Smooth muscle cell (in vitro differentiated cells): ENCODE data around the gene FXYD3. TPM values are rescaled to one million over a fixed set of nuclear protein-coding genes. Genes with fewer than 3 reads are reported as not detected.

Experiments
- DNase-seq: peaks from one replicate; lab custom pipeline; 2025; ENCODE audit not compliant: unreplicated experiment; lab: John Stamatoyannopoulos, UW
- H2AFZ ChIP-seq: fragments of 200-600 bp; sonication (generic); 2 replicates; pipeline ENCODE4 v1.6.0; 2016; ENCODE audit warnings: antibody characterized with exemption, low read depth, mild to moderate bottlenecking
- H3F3A ChIP-seq: fragments of 200-600 bp; sonication (generic); 2 replicates; pipeline ENCODE4 v1.6.0; 2017; ENCODE audit warnings: antibody characterized with exemption, low read depth
- H3K27ac ChIP-seq: fragments of 200-600 bp; sonication (generic); 2 replicates; pipeline ENCODE4 v1.5.1; 2016; ENCODE audit warnings: low read depth, mild to moderate bottlenecking
- H3K27me3 ChIP-seq: fragments of 200-600 bp; sonication (generic); 2 replicates; pipeline ENCODE4 v1.6.1; 2016; ENCODE audit warnings: low read depth, mild to moderate bottlenecking
- H3K36me3 ChIP-seq: fragments of 200-600 bp; sonication (generic); 2 replicates; pipeline ENCODE4 v1.5.1; 2016; ENCODE audit warnings: low read depth
- H3K4me1 ChIP-seq: fragments of 200-600 bp; sonication (generic); 2 replicates; pipeline ENCODE4 v1.5.1; 2016; ENCODE audit warnings: low read depth
- H3K4me2 ChIP-seq: fragments of 200-600 bp; sonication (generic); 2 replicates; pipeline ENCODE4 v1.6.0; 2016; ENCODE audit warnings: mild to moderate bottlenecking
- H3K4me3 ChIP-seq: fragments of 200-600 bp; sonication (generic); 2 replicates; pipeline ENCODE4 v1.5.1; 2016; ENCODE audit warnings: mild to moderate bottlenecking
- H3K79me2 ChIP-seq: fragments of 200-600 bp; sonication (generic); 2 replicates; pipeline ENCODE4 v1.6.0; 2016; ENCODE audit warnings: low read depth, mild to moderate bottlenecking
- H3K9ac ChIP-seq: fragments of 200-600 bp; sonication (generic); 2 replicates; pipeline ENCODE4 v1.6.0; 2016; ENCODE audit warnings: low read depth
- H3K9me3 ChIP-seq: fragments of 200-600 bp; sonication (generic); replicated peaks from 2 replicates; pipeline ENCODE4 v1.5.1; 2016; ENCODE audit warnings: low read depth
- H4K20me1 ChIP-seq: fragments of 200-600 bp; sonication (generic); 2 replicates; pipeline ENCODE4 v1.6.0; 2016; ENCODE audit warnings: low read depth
- CTCF ChIP-seq: fragments of 200-600 bp; sonication (generic); IDR thresholded peaks from 2 replicates; pipeline ENCODE4 v1.5.1; 2017; ENCODE audit warnings: borderline replicate concordance, mild to moderate bottlenecking, antibody characterized with exemption; ENCODE audit not compliant: insufficient read depth, poor library complexity, severe bottlenecking
- WGBS: methylation state at CpG from one replicate; pipeline ENCODE4 v1.1.7; 2016; ENCODE audit warnings: low lambda C conversion rate; 5-methylcytosine and 5-hydroxymethylcytosine counted together
- polyA plus RNA-seq: library from polyadenylated mRNA; unstranded; fragments of >200 nt; fragmentation: Nextera tagmentation; extraction: Ambion mirVana; gene quantifications from 2 replicates; pipeline ENCODE4 v1.2.1, GENCODE V29; 2016
- total RNA-seq: library from RNA; depleted of rRNA; stranded (reverse); fragments of >200 nt; gene quantifications from 2 replicates; pipeline ENCODE4 v1.2.3, GENCODE V29; 2014

Gene FXYD3
- total and polyA plus RNA-seq, 2 experiments from 2014 or later: 23.0 to 37.0 TPM

- Histone ChIP-seq H3K79me2 (no peaks in the 10 kb centered on the region), H3K4me1 (peaks cover under 1% of the 10 kb centered on the region), H3K4me3 (no peak overlapping the region), H4K20me1 (no peaks in the 10 kb centered on the region), H3K9me3 (no peaks in the 10 kb centered on the region), H3K9ac (no peak overlapping the region), H3K27me3 (no peaks in the 10 kb centered on the region), H3K36me3 (no peaks in the 10 kb centered on the region), H3K27ac (no peak overlapping the region), H3K4me2 (no peak overlapping the region), H2AFZ (no peak overlapping the region), H3F3A (no peaks in the 10 kb centered on the region)
- 89% methylated on average over 6 of the region's 8 CpGs for WGBS
- no peak for DNase-seq
- TF ChIP-seq CTCF: no peak
Measured at GRCh38 chr19:35073941-35074340, 41.7 kb upstream of the FXYD3 start.

DNA sequence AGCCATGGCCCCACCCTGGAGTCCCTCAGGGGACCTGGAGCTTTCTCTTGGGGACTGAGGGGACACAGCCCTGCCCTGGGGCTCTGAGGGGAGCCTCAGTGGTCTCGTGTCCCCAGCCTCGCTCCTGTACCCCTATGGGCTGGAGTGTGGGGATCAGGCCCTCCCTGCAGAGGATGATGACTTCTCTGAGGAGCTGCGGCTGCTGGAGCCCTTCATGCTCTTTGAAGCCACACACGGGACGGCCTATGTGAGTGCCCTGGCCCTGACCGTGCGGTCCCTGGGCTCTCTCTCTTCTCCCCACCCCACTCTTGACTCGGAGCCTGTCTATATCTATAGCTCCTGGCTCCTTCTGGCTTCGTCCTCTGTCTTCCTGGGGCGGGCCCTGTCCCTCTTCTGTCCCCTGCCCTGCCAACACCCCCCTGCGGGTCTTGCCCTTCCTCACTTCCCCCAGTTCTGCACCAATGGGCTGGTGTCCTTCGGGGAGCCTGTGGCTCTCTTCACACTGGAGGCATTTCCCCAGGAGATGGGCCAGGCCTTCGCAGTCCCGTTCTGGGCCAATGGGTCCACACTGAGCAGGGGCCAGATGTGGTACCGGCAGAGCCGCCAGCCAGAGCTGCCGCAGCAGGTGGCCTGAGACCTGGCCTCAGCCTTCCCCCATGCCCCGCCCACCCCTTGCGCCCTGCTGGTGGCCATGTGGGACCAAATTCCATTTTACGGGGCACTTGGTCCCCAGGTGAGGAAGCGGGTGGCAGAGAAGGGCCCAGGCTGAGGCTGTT lies 41.0 kb upstream of the FXYD3 start:
- no peaks in the 10 kb centered on the region for H3K27me3 ChIP-seq
- H3K79me2 ChIP-seq: no peaks in the 10 kb centered on the region
- H3K27ac ChIP-seq: no peak overlapping the region
- no peaks in the 10 kb centered on the region for H3K36me3 ChIP-seq
- 92% methylated on average over 21 of the region's 21 CpGs for WGBS
- no peaks in the 10 kb centered on the region for H3K4me1 ChIP-seq
- DNase-seq: no peak
- H4K20me1 ChIP-seq: no peaks in the 10 kb centered on the region
- no peak overlapping the region for H3K4me2 ChIP-seq
- H3F3A ChIP-seq: no peaks in the 10 kb centered on the region
- H2AFZ ChIP-seq: no peak overlapping the region
- H3K9me3 ChIP-seq: no peaks in the 10 kb centered on the region
- no peak for TF ChIP-seq CTCF
- no peak overlapping the region for H3K4me3 ChIP-seq
- no peak overlapping the region for H3K9ac ChIP-seq

GRCh38 chr19:35075202-35076025 lies 40.2 kb upstream of the FXYD3 start:
- no peak overlapping the region for H3K9ac ChIP-seq
- H3K27me3 ChIP-seq: no peaks in the 10 kb centered on the region
- H3K27ac ChIP-seq: no peak overlapping the region
- no peaks in the 10 kb centered on the region for H3K4me1 ChIP-seq
- no peak overlapping the region for H3K4me3 ChIP-seq
- no peaks in the 10 kb centered on the region for H3F3A ChIP-seq
- H3K4me2 ChIP-seq: no peak overlapping the region
- no peaks in the 10 kb centered on the region for H3K9me3 ChIP-seq
- H3K79me2 ChIP-seq: no peaks in the 10 kb centered on the region
- no peaks in the 10 kb centered on the region for H4K20me1 ChIP-seq
- H2AFZ ChIP-seq: no peak overlapping the region
- no peak for DNase-seq
- no peaks in the 10 kb centered on the region for H3K36me3 ChIP-seq
- 90% methylated on average over 18 of the region's 21 CpGs for WGBS
- TF ChIP-seq CTCF: no peak

GRCh38 chr19:35076026-35076370 lies 39.6 kb upstream of the FXYD3 start:
- Histone ChIP-seq H3K4me2 (no peak overlapping the region), H3K9ac (no peak overlapping the region), H3K4me3 (no peak overlapping the region), H2AFZ (no peak overlapping the region), H3K9me3 (no peaks in the 10 kb centered on the region), H4K20me1 (no peaks in the 10 kb centered on the region), H3K79me2 (no peaks in the 10 kb centered on the region), H3K36me3 (no peaks in the 10 kb centered on the region), H3K27me3 (no peaks in the 10 kb centered on the region), H3K4me1 (no peaks in the 10 kb centered on the region), H3F3A (no peaks in the 10 kb centered on the region), H3K27ac (no peak overlapping the region)
- DNase-seq: no peak
- WGBS: 94% methylated on average over 6 of the region's 6 CpGs
- no peak for TF ChIP-seq CTCF
